GM12878 (cell line): ENCODE results near the gene CLEC18A. TPM values are rescaled to one million over a fixed set of nuclear protein-coding genes. Genes with fewer than 3 reads are reported as not detected.

Experiments
- ATAC-seq: fragments of 200-7000 bp; cut with Tn5 transposase; 3 replicates; pipeline ENCODE4 v1.9.1; 2020; ENCODE audit warnings: mild to moderate bottlenecking, moderate library complexity
- BruUV-seq: library from RNA; stranded (reverse); fragments of 400-500 nt; replicated peaks from 2 replicates; lab custom pipeline; 2021; lab: Mats Ljungman, UMichigan
- CTCF ChIA-PET: fragments of 300-600 bp; sonication (Branson Sonifier 250); formaldehyde crosslinking; extraction: SDS; loops from one replicate; lab custom pipeline; 2021; ENCODE audit warnings: inconsistent platforms; lab: Yijun Ruan, JAX
- POLR2A ChIA-PET: fragments of 350-600 bp; formaldehyde crosslinking; extraction: SDS; loops from one replicate; lab custom pipeline; 2021; ENCODE audit warnings: inconsistent platforms; lab: Charles Lee
- RAD21 ChIA-PET: fragments of 300-600 bp; sonication (Branson Sonifier 250); formaldehyde crosslinking; loops from one replicate; lab custom pipeline; 2023; ENCODE audit warnings: antibody characterized with exemption; ENCODE audit not compliant: unreplicated experiment; lab: Charles Lee
- SMC1A ChIA-PET: fragments of 300-600 bp; sonication (Branson Sonifier 250); formaldehyde crosslinking; loops from one replicate; lab custom pipeline; 2023; ENCODE audit not compliant: unreplicated experiment, uncharacterized antibody; lab: Charles Lee
- DNase-seq: peaks from one replicate; pipeline ENCODE4 v3.0.0-alpha.2; 2011; ENCODE audit warnings: low read depth, low spot score
- FAIRE-seq: peaks from 3 replicates; lab custom pipeline; 2011; peaks lifted over from hg19 to GRCh38; lab: Jason Lieb, UNC
- H2AFZ ChIP-seq: 2 replicates; pipeline ENCODE4 v1.6.0; 2011; ENCODE audit warnings: low read depth, low read length, control low read depth; ENCODE audit not compliant: control insufficient read depth
- H3K27ac ChIP-seq: 2 replicates; pipeline ENCODE4 v1.5.1; 2011; ENCODE audit warnings: control low read depth; ENCODE audit not compliant: control insufficient read depth, insufficient read depth
- H3K27me3 ChIP-seq, 2 experiments: replicated peaks in 1 of 2; 2 replicates each; pipeline versions ENCODE4 v1.6.0 to v1.6.1; 2011; ENCODE audit warnings: low read length in 1 of 2; ENCODE audit not compliant: control insufficient read depth in 2 of 2, insufficient read depth in 2 of 2
- H3K36me3 ChIP-seq, 2 experiments: 2 replicates each; pipeline ENCODE4 v1.5.1; 2011; ENCODE audit warnings: low read length in 1 of 2; ENCODE audit not compliant: control insufficient read depth in 2 of 2, insufficient read depth in 2 of 2
- H3K4me1 ChIP-seq: 2 replicates; pipeline ENCODE4 v1.6.1; 2011; ENCODE audit warnings: mild to moderate bottlenecking, low read length, moderate library complexity, mixed read lengths; ENCODE audit not compliant: control insufficient read depth, insufficient read depth
- H3K4me2 ChIP-seq: 2 replicates; pipeline ENCODE4 v1.6.0; 2011; ENCODE audit warnings: control low read depth; ENCODE audit not compliant: control insufficient read depth, insufficient read depth
- H3K4me3 ChIP-seq: fragments of 200-600 bp; sonication (generic); 2 replicates; pipeline ENCODE4 v1.5.1; 2016
- H3K79me2 ChIP-seq: 2 replicates; pipeline ENCODE4 v1.6.0; 2011; ENCODE audit warnings: low read length; ENCODE audit not compliant: control insufficient read depth, insufficient read depth
- H3K9ac ChIP-seq: 2 replicates; pipeline ENCODE4 v1.8.0; 2011; ENCODE audit warnings: low read length, control low read depth, mixed read lengths; ENCODE audit not compliant: control insufficient read depth, insufficient read depth
- H3K9me3 ChIP-seq: replicated peaks from 3 replicates; pipeline ENCODE4 v1.5.1; 2011; ENCODE audit warnings: mild to moderate bottlenecking, low read length; ENCODE audit not compliant: control insufficient read depth, insufficient read depth
- H4K20me1 ChIP-seq: 2 replicates; pipeline ENCODE4 v1.6.0; 2011; ENCODE audit not compliant: control insufficient read depth, insufficient read depth
- BRCA1 ChIP-seq: IDR thresholded peaks from 2 replicates; pipeline ENCODE4 v1.6.1; 2011; ENCODE audit warnings: low read depth, low read length, improper control_type of control experiment
- MEF2B ChIP-seq: fragments of 450-650 bp; IDR thresholded peaks from 2 replicates; pipeline ENCODE4 v1.6.1; 2018; ENCODE audit warnings: mild to moderate bottlenecking, moderate library complexity; ENCODE audit not compliant: partially characterized antibody, poor library complexity, severe bottlenecking
- RB1 ChIP-seq: fragments of 450-650 bp; formaldehyde crosslinking; IDR thresholded peaks from 2 replicates; pipeline ENCODE4 v1.6.1; 2017; ENCODE audit warnings: mild to moderate bottlenecking, borderline replicate concordance
- SP1 ChIP-seq: IDR thresholded peaks from one replicate; pipeline ENCODE4 v1.6.1; 2011; ENCODE audit warnings: low read depth, low read length
- WGBS: methylation state at CpG from one replicate; pipeline ENCODE4 v1.1.6; 2016; ENCODE audit warnings: low lambda C conversion rate; ENCODE audit not compliant: insufficient replicate concordance, insufficient coverage; ENCODE audit errors: missing lambda C conversion rate; 5-methylcytosine and 5-hydroxymethylcytosine counted together
- in situ Hi-C: fragments of 300-500 bp; cut with MboI; formaldehyde crosslinking; loops from 9 replicates; pipeline ENCODE4 v1.14.3; 2018; ENCODE audit warnings: mixed read lengths
- intact Hi-C: fragments of 100-400 bp; cut with micrococcal nuclease; formaldehyde crosslinking; loops from one replicate; pipeline ENCODE4 v1.14.2; 2022; ENCODE audit not compliant: unreplicated experiment
- polyA plus RNA-seq, 11 experiments: library from polyadenylated mRNA; depleted of rRNA in 4 of 11; unstranded in 6 of 11; stranded (reverse) in 5 of 11; fragments of >200 nt; fragmentation: Nextera tagmentation in 4 of 11; fragmentation: Illumina TruSeq in 1 of 11; extraction: Ambion mirVana in 4 of 11; extraction: Trizol in 1 of 11; gene quantifications; 1 replicate in 1 of 11; 2 replicates in 10 of 11; pipeline versions ENCODE4 v1.2.1 to v1.2.3, GENCODE V29; 2011 to 2016; ENCODE audit warnings: inconsistent platforms in 2 of 11, missing spikeins in 2 of 11, low read depth in 1 of 11
- total RNA-seq, 4 experiments: library from RNA; depleted of rRNA in 3 of 4; stranded (reverse); fragments of >200 nt in 3 of 4; fragmentation: Illumina TruSeq in 1 of 4; extraction: Trizol in 1 of 4; gene quantifications; 2 replicates each; pipeline versions ENCODE4 v1.2.1 to v1.2.3, GENCODE V29; 2013 to 2021
- TF ChIP-seq, protein P1 (sequence below): fragments of 450-650 bp; formaldehyde crosslinking; IDR thresholded peaks from 2 replicates; pipeline ENCODE4 v1.5.0; 2022; ENCODE audit warnings: mild to moderate bottlenecking, missing genetic modification characterization

Gene CLEC18A
- total and polyA plus RNA-seq, 10 of the 15 experiments (the other 5 are each of a cell fraction or from before 2014, with no cell fraction given): 0.03 to 0.26 (median 0.10) TPM; not detected in 4

GRCh38 chr16:69909760-69910159, 41.4 kb upstream of the CLEC18A start (continued):
- TF ChIP-seq, protein P1, sequence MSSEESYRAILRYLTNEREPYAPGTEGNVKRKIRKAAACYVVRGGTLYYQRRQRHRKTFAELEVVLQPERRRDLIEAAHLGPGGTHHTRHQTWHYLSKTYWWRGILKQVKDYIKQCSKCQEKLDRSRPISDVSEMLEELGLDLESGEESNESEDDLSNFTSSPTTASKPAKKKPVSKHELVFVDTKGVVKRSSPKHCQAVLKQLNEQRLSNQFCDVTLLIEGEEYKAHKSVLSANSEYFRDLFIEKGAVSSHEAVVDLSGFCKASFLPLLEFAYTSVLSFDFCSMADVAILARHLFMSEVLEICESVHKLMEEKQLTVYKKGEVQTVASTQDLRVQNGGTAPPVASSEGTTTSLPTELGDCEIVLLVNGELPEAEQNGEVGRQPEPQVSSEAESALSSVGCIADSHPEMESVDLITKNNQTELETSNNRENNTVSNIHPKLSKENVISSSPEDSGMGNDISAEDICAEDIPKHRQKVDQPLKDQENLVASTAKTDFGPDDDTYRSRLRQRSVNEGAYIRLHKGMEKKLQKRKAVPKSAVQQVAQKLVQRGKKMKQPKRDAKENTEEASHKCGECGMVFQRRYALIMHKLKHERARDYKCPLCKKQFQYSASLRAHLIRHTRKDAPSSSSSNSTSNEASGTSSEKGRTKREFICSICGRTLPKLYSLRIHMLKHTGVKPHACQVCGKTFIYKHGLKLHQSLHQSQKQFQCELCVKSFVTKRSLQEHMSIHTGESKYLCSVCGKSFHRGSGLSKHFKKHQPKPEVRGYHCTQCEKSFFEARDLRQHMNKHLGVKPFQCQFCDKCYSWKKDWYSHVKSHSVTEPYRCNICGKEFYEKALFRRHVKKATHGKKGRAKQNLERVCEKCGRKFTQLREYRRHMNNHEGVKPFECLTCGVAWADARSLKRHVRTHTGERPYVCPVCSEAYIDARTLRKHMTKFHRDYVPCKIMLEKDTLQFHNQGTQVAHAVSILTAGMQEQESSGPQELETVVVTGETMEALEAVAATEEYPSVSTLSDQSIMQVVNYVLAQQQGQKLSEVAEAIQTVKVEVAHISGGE (CRISPR knock-in tag): no peak
- TF ChIP-seq RB1 (no peak), BRCA1 (no peak)

- RAD21 ChIA-PET: no interaction called here
- no peak for FAIRE-seq
Observed at GRCh38 chr16:69910964-69911363, 40.2 kb upstream of the CLEC18A start.

More at GRCh38 chr16:69910964-69911363, 40.2 kb upstream of the CLEC18A start:
- Histone ChIP-seq H3K4me3 (no peak overlapping the region), H3K9me3 (no peaks in the 10 kb centered on the region), H3K9ac (no peak overlapping the region), H4K20me1 (no peaks in the 10 kb centered on the region), H3K4me1 (no peaks in the 10 kb centered on the region), H3K36me3 (peaks cover 4 to 9% of the 10 kb centered on the region in 2 experiments; a peak in 3 of 4 replicates), H2AFZ (no peak overlapping the region), H3K4me2 (no peak overlapping the region), H3K79me2 (no peaks in the 10 kb centered on the region), H3K27ac (no peak overlapping the region), H3K27me3 (no peaks in the 10 kb centered on the region)
- intact Hi-C loops (no loop called here), in situ Hi-C loops (no loop called here)
- DNase-seq: no peak
- CTCF ChIA-PET: no interaction called here
- POLR2A ChIA-PET: interaction anchor here (0.8 kb wide), 1 partner anchor 14 kb away, joined by 3 read pairs; no protein-coding TSS in a partner anchor
- BruUV-seq: no TSS peak
- WGBS: 2% methylated on average over 3 of the region's 3 CpGs
- TF ChIP-seq SP1 (no peak), MEF2B (peak; percentile 57)
- SMC1A ChIA-PET: no interaction called here
- ATAC-seq: no peak
